ENCODE measurements around the gene SLC6A17. TPM values are rescaled to one million over a fixed set of nuclear protein-coding genes. Genes with fewer than 3 reads are reported as not detected.

SLC6A17 gene
- total RNA-seq, 1 donor from 2014 or later: 0.96 TPM

GRCh38 chr1:110173466-110174105 is 23.3 kb downstream of the SLC6A17 start:
- peak; percentile 50 for DNase-seq (ENCODE audit: low spot score)

- peak; percentile 39 for DNase-seq (ENCODE audit: low spot score)
These were observed 24.7 kb downstream of the SLC6A17 start for GRCh38 chr1:110174961-110175360.

GRCh38 chr1:110176299-110176956 is 26.1 kb downstream of the SLC6A17 start:
- peak; percentile 63 for DNase-seq (ENCODE audit: low spot score)

GRCh38 chr1:110177775-110178174 is 27.5 kb downstream of the SLC6A17 start:
- DNase-seq (ENCODE audit: low spot score): no peak

- DNase-seq (ENCODE audit: low spot score): no peak
These were observed 33.4 kb downstream of the SLC6A17 start for GRCh38 chr1:110183642-110184167.

GRCh38 chr1:110184446-110184845 is 34.2 kb downstream of the SLC6A17 start:
- no peak for DNase-seq (ENCODE audit: low spot score)

GRCh38 chr1:110185181-110185580 is 34.9 kb downstream of the SLC6A17 start:
- no peak for DNase-seq (ENCODE audit: low spot score)

GRCh38 chr1:110186558-110186957 is 36.3 kb downstream of the SLC6A17 start:
- peak; percentile 50 for DNase-seq (ENCODE audit: low spot score)

- DNase-seq (ENCODE audit: low spot score): peak; percentile 86
These were observed 37.0 kb downstream of the SLC6A17 start for GRCh38 chr1:110187139-110187890.

- DNase-seq (ENCODE audit: low spot score): peak; percentile 64
These were observed 37.8 kb downstream of the SLC6A17 start for GRCh38 chr1:110188035-110188618.

- DNase-seq (ENCODE audit: low spot score): no peak
These were observed 38.9 kb downstream of the SLC6A17 start for GRCh38 chr1:110189181-110189580.

GRCh38 chr1:110190282-110190929 is 40.1 kb downstream of the SLC6A17 start:
- DNase-seq (ENCODE audit: low spot score): no peak

- DNase-seq (ENCODE audit: low spot score): no peak
These were observed 42.2 kb downstream of the SLC6A17 start for GRCh38 chr1:110192541-110192940.

GRCh38 chr1:110195196-110195595 is 44.9 kb downstream of the SLC6A17 start:
- DNase-seq (ENCODE audit: low spot score): no peak

- no peak for DNase-seq (ENCODE audit: low spot score)
These were observed 46.8 kb downstream of the SLC6A17 start for GRCh38 chr1:110196917-110197765.

GRCh38 chr1:110197905-110198629 is 47.8 kb downstream of the SLC6A17 start:
- DNase-seq (ENCODE audit: low spot score): no peak

- DNase-seq (ENCODE audit: low spot score): no peak
These were observed 48.5 kb downstream of the SLC6A17 start for GRCh38 chr1:110198746-110199145.

GRCh38 chr1:110200190-110200589 is 49.9 kb downstream of the SLC6A17 start:
- DNase-seq (ENCODE audit: low spot score): no peak

- DNase-seq (ENCODE audit: low spot score): no peak
These were observed 50.4 kb downstream of the SLC6A17 start for GRCh38 chr1:110200666-110201065.

All from umbilical cord (tissue), 2 donors.